Panc1 (cell line): ENCODE data around the gene SCG2.

ENCODE experiments used
- CTCF ChIP-seq: fragments of 450-650 bp; IDR thresholded peaks from 2 replicates; pipeline ENCODE4 v1.5.1; 2017; ENCODE audit warnings: mild to moderate bottlenecking
- POLR2AphosphoS5 ChIP-seq: IDR thresholded peaks from 2 replicates; pipeline ENCODE4 v1.6.1; 2012; ENCODE audit warnings: mild to moderate bottlenecking, low read depth, low read length, moderate library complexity
- REST ChIP-seq, 2 experiments: IDR thresholded peaks; 2 replicates each; pipeline ENCODE4 v1.6.1; 2011 to 2012; ENCODE audit warnings: low read depth in 2 of 2, control low read depth in 1 of 2, low read length in 1 of 2, mild to moderate bottlenecking in 1 of 2, moderate library complexity in 1 of 2; ENCODE audit not compliant: insufficient read depth in 1 of 2
- TCF7L2 ChIP-seq: IDR thresholded peaks from 2 replicates; pipeline ENCODE4 v1.6.1; 2011; ENCODE audit warnings: mild to moderate bottlenecking, low read depth, low read length, inconsistent platforms

- TF ChIP-seq POLR2AphosphoS5: peak; percentile 69; the same call in 1 of the 2 replicates
- TF ChIP-seq CTCF: no peak
- no peak for TF ChIP-seq REST (IDR thresholded peaks at IDR 0.05; ENCODE audit: insufficient read depth in 1 of 2, low read depth in 2 of 2, low read length in 1 of 2)
- peak; percentile 98 for TF ChIP-seq TCF7L2
Observed at GRCh38 chr2:223549215-223549614, 52.9 kb downstream of the SCG2 start.
